Measurements from ENCODE around the gene ITGA8.

The ITGA8 gene

DNA sequence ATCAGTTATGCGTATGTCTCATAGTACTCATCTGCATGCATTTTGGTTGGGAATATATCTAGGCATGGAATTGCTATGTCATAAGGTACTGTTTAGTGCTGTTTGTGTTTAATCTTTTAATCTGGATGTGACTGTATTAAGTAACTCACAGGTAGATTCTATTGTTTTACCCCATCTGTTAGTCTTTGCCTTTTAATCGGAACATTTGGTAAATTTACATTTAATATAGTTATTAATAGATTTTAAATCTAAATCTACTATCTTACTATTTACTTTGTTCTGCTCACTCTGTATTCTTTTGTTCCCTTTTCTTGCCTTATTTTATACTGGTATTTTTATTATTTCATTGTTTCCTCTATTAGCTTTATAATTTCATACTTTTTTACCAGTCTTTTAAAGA, 10.6 kb upstream of the ITGA8 start:
- DNase-seq, result no peak

DNA sequence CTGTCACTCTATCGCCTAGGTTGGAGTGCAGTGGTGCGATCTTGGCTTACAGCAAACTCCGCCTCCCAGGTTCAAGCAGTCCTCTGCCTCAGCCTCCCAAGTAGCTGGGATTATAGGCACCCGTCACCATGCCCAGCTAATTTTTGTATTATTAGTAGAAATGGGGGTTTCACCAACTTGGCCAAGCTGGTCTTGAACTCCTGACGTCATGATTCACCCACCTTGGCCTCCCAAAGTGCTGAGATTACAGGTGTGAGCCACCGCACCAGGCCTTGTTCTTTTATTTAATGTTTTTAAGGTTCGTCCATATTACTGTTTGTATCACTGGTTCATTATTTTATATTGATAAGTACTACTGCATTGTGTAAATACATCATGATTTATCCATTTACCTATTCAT, 10.2 kb upstream of the ITGA8 start:
- DNase-seq, result no peak

DNA sequence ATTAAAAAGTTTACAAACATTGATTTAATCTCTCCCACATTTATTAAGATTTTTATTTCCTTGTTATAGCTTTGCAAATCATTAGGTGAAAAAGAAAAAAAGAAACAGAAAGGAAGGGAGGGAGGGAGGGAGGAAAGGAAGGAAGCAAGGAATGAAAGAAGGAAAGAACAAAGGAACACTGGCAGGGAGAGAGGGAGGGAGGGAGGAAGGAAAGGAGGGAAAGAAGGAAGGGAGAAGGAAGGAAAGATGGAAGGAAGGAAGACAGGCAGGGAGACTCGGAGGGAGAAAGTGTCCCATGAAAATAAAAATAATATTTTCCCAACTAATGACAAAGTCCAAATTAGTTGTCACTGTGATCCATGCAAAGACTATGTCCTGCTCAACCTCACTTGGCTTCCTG, 6.3 kb upstream of the ITGA8 start:
- DNase-seq, result no peak

DNA sequence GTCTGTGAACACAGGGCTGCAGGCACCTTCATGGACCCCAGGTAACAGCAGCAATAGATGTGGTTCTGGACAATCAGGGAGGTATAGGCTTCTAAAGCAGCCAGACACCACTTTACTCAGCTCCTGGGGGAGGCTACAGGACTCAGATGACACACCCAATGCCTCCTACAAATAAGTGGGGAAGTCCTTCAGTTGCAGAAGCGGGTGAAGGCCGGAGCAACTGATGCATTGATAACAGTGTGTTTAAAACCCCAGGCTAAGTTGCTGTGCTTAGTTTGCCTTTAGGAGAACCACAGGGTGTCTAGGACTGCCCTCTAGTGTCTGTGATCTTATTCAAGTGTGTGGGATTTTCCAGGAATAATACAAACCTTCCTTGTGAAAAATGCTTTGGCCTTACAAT, 5.9 kb upstream of the ITGA8 start:
- no peak for DNase-seq

DNA sequence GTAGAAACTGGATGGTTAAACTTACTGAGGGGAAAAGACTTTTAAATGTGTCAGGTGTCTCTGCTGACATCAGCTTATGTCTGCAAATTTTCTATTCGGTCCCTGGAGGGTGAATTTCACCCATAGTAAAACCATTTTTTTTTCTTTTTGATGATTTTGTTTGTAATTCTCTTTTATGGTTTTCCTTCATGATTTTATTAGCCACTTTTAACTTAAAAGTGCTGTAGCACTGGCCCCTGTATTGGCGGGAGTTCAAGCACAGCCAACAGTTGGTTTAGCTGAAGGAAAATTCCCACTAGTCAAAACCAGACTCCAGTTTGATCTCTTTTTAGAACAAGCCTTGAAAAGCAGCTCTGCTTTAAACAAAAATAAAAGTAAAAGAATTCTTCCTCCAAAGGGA, 5.0 kb upstream of the ITGA8 start:
- no peak for DNase-seq

DNA sequence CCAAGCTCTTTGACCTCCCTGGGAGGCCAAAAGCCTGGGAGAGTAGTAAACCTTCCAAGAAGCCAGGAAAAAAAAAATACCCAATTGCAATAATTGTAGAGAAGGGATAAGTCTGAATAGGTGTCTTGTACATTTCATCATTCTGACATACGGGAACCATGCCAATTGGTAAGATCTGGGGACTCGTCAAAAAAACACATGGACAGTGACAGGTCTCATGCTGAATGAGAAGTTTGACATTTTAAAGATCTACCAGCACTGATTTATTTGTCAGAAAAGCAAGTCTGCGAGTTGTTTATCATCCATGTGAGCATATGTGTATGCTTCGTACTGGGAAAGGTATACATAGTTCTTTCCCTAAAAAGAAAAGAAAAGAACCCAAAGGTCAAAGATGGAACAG, 4.1 kb upstream of the ITGA8 start:
- DNase-seq, result no peak

DNA sequence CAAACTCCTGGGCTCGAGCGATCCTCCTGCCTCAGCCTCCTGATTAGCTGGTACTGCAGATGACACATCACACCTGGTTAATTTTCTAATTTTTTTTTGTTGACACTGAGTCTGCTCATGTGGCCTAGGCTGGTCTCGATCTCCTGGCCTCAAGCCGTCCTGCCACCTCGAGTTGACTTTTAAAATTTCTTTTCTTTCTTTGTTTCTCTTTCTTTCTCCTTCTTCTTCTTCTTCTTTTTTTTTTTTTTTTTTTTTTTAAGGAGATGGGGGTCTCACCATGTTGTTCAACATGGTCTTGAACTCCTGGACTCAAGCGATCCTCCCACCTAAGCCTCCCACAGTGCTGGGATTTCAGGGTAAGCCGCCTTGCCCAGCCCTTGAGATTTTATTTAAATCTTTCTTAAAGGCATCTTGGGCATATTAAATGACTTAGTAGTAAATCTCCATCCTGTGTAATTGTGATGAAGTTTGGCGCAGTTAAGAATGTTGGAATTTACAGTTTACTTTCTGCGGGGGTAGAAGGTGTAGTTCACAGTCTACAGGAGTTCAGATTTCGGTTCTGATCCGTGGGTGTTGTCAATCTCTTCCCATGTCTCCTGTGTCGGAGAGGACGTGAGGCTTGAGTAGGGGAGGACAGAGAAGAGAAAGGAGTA, 1.0 kb upstream of the ITGA8 start:
- no peak for DNase-seq

DNA sequence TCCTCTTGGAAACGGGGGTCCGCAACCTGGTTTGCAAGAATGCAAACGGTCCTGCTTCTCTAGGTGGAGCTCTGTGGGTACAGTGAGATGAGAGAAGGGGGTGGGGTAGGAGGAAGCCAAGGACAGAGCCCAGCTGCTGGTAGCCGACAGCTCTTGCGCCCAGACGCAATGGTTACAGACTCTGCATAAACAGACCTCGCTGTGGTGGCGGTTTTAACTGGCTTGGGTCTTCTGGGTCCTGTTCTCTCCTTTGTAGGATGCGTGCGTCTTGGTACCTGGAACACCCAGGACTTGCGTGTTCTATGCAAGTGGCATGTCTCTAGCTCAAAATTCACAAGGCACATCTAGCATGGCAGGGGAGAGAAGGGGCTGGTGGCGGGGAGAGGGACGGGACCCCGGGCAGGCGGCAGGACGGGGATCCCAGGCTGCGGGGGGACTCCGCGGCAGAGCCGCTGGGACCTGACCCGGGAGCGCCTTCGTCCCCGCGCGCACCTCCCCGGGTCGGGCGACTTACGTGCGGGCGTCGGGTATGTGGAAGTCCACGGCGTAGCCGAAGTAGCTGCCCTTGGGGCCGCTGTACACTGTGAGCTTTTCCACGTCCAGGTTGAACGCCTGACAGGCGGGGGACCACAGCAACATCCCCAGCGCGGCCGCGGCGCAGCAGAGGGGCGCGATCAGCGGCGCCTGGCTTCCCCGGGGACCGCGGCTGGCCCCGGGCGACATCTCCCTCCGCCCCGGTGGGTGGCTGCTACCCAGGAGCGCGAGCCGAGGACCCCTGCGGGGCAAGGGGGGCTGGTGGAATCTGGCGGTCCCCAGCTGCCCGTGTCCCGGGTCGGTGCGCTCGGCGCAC, 448 bp downstream of the ITGA8 start:
- no peak for DNase-seq

DNA sequence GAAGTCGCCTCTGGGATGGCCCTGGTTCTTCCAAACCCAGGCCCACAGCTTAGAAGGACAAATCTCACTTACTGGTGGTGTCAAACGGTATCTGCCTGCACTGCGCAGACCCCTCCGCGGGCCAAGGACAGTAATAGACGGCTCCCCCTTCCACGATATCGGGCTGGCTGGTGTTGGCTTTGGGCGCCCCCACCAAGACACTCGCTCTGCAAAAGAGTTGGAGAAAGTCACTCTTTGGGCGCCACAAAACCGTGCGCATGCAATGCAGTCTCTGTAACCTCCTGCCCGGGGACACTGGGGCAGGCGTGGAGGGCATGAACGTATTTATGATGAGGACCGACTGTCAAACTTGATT, 1.1 kb downstream of the ITGA8 start:
- no peak for DNase-seq

DNA sequence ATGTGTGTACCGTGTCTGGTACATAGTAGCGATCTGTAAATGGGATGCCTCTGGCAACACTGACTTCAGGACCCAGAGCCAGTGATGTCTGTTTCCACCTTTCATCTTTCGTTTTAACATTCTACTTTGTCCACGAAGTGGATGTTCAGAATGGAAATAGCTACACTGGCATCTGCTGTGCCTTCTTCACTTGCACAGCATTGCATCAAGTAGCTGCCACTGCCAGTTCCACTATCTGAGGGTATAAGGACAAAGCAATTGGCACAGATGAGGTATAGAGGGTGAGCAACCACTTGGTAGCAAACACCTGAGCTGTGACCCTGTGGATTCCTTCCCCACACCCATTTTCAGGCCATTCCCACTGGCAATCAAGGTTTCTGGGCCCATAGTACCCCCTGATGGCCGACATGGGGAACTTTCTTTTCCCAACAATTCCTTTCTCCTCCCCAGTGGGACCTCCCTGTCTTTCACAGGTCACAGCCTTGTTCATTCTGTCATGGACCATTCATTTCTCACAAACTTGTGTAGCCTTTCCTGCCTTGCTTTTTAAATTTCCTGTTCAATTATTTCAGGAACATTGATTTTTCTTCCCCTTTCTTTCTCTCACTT, 4.0 kb downstream of the ITGA8 start:
- DNase-seq, result no peak

DNA sequence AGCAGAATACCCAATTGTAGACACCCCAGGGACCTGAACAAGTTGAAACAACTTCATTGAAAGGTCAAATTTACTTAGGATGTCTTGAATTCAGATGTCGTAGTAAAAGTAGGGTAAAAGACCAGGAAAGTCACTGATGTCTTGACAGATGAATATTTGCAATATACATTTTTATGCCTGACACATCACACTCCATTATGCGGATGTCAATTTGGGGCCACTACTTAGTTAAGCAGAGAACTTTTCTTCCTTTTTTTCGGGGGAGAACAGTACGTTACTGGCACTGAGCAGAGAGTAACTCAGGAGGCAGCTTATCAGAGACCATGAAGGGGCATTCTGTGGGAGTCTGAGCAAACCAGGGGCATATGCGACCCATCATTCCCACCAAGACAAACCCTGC, 4.9 kb downstream of the ITGA8 start:
- no peak for DNase-seq

DNA sequence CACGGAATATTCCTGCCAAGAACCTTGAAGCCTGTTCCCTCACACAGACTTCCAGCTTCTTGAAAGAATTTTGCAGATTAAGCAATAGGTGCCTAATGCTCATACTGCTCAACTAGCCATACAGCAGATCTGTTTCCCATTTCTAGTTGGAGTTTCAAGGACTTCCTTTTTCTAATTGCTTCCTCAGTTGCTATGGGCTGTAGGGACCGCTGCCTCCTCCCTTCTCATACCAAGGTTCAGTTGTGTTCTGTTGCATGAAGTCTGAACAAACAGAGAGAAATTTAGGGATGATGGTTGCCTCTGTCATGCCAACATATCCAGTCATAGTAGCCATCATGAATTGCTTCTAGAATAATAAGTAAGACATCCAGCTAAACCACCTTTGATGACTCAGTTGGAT, 6.8 kb downstream of the ITGA8 start:
- DNase-seq, result no peak

DNA sequence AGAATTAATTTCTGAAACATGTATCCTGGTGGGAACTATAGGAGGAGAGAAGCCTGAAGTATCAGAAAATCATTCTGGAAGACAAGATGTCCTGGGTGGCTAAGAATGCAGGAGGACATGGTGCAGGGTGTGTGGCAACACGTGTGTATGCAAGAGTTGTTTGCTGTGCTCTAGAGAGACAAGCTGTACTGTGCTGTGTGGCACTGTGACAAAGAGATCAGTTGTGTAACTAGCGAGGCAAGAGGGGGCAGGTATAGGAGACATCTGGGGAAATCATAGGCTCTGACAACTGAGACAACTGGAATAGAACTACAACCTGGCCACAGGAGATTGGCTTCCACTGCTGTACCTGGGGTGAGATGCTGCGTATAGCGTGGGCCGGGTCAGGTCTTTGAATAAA, 9.3 kb downstream of the ITGA8 start:
- DNase-seq, result no peak

DNA sequence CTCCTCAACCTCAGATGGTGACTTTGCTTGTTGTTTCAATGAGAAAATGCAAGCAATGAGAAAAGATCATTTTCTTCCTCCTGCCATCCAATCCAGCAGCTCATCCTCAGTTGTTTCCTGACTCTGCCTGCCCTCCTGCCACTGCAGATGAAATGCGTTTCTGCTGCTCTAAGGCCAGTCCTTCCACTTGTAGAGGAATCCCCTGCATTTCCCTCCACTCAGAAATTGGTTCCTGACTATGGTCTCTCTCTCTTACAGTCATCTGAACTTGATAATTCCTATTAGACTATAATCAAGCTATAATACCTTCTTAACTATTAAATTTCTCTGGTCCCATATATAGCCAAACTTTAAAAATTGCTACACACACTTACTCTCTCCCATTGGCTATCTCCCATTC, 14.4 kb downstream of the ITGA8 start:
- DNase-seq, result no peak

DNA sequence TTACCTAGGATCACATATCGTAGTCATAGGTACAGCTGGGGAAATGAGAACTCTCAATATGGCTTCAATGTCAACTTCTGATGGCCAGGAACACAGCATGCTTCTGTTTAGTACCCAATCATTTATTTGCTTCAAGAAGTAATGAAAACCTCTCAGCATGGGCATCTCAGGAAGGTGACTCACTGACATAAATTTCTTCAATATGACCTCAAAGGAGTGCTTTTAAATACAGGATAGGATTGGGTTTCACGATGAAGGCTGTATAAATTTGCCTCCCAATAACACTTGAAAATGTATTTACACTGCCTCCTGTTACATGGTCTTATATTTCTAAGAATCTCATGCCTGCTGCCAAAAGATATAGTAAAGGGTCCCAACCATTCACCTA, 15.1 kb downstream of the ITGA8 start:
- DNase-seq, result no peak

DNA sequence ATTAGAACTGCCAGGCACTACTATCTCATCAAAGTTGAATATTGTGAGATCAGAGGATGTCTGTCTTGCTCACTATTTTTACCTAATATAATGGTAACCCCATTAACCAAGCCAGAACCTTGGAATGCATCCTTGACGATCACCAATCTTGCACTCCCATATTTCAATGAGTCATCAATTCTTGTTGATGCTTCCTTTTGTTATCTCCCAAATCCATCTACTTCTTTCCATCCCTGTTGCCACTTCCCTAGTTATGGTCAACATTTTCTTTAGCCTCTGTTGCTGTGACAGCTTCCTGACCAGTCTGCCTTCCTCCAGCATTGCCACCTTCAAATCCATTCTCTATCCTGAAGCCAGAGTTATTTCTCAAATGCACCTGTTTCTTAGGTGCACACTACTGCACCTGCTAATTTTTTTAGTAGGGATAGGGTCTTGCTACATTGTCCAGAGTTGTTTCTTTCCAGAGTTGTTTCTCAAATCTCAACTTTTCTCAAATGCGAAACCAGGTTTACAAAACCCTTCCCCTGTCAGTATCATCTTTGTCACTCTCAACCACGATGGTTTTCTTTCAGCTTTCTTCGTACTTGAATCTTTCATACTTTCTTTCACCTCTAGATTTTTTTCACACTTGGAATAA, 15.7 kb downstream of the ITGA8 start:
- no peak for DNase-seq

DNA sequence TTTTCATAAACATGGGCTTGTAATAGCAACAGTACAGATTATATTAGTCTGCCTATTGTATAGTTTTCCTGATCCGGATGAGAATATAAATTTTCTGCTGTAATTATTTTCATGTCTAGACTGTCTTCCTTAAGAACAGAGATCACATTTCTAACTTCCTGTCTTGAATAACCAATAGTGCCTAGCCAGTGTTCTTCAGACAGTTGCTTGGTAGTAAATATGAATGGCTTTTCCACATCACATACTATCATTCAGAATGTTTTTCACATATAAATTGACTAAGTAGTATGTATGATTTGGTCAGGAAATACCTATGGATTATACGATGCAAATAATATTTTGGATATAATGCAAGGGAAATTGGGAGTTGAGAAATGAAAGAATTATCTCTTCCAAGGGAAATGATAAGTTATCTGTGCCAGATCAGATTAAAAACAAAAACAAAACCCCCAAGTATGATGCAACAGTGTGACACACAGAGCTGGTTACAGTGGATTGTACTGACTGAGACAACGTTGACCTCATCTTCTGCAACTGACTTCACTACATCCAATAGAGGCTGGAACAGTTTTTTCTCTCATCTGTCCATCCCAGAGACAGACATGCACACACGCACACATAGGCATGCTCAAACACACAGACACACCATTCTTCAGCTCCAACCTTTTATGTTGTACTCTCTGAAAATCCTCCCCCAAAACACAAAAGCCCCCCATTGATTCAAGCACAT, 16.4 kb downstream of the ITGA8 start:
- no peak for DNase-seq

DNA sequence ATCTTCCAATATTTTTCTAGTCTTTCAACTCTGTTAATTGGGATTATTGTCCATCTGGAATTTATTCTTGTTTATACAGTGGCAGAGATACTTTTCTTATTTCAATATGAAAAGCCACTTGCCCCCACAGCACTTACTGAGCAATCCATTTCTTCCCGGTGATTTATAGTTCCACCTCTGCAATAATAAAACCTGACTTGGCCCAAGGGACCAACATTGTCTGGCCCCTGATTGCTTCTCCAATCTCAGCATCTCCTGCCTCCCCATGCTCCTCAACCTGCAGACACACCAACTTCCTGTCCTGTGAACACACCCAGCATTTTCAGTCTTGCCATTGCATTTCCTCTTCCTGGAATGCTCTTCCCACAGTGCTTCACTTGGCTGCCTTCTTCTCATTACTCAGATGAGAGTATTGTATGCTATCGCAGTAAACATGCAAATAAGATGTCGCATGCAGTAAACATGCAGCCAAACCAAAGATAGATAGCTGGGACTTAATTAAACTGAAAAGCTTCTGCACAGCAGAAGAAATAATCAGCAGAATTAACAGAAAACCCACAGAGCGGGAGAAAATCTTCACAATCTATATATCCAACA, 19.5 kb downstream of the ITGA8 start:
- no peak for DNase-seq

DNA sequence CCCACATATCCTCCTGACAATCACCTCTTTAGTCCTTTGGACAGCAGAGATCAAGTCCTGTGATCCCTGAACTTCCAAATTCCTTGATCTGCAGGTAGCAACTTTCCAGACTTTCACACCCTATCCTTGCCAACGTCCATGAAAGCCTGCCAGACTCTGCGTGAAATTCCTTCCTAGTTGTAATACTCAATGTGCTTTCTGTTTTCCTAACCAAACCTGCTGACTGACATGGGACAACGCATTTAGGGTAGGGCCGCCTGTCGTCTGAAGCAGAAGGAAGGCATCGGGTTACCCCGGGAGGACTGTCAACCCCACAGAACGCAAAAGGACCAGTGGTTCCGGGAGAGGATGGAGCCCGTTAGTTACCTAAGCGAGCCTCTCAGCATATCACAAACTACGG, 23.9 kb downstream of the ITGA8 start:
- no peak for DNase-seq

DNA sequence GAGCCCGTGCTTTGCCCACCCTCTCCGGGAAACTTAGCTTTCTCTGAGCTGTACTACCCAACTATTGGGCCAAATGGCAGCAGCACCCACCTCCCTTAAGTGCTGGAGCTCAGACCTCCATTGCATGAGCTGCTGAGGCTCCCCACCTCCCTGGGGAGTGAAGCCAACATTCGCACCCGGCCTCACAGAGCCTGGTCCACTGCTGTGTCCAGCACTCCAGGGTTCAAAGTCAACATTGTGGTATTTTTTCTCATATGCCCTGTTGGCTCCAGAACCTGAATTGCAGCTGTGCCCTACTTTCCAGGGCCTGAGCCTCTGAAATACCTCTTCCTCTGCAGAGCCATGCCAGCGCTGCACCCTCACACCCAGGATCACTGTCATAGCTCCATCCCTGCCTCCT, 29.7 kb downstream of the ITGA8 start:
- DNase-seq, result no peak

DNA sequence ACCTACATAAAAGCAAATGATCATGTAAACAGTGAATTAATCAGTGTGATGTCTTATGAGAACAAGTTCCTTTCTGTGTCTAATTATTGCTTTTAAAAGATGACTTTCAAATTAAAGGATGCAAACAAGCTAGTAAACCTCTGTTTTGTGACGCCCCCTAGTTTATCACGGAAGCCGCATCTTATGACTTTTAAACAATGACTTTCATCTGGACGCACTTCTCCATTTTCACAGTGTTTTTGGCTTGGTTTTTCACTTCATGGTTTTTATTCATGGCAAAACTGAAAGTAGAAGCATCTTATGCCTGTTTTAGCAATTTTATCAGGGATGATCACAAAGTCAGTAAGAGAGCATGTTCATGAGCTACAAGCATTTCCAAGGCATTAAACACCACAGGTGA, 35.0 kb downstream of the ITGA8 start:
- no peak for DNase-seq

DNA sequence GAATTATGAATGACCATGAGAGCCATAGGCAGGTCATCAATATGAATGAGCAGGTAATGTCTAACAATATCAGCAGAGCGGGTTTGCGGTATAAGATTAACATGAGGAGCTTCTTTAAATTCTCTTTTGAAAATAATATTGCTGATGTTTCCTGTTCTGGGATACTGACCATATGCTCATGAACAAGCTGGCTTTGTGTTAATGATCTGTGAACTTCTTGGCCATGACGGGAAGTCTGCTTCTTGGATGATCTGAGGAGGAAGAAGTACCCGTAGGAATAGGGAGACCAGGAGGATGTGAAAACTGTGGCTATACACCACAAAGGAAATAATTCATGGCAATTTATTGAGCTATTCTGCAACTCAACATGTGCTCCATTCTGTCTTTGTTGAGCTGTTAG, 38.6 kb downstream of the ITGA8 start:
- DNase-seq, result no peak

DNA sequence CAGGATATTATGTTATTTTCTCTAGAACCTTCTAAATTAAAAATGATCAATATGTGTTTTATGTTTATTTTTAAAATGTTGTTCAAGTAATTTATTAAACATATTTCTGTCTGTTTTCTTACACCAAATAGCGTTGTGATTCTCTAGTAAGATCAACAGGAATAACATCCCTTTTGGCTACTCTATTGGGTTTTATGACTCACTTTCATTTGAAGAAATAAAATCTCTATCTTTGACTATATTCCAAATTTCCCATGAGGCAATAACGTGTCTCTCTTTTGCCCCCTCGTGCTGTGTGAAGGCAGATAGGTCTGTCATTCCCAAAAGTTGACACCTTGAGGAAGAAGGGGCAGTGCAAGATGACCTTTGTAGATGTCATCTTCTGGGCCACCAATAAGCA, 40.9 kb downstream of the ITGA8 start:
- no peak for DNase-seq
